ENCODE results near the gene CFLAR. TPM values are rescaled to one million over a fixed set of nuclear protein-coding genes. Genes with fewer than 3 reads are reported as not detected.

The CFLAR gene
- total RNA-seq, 4 donors from 2014 or later, result 157 to 526 (median 297) TPM

- Histone ChIP-seq H3K9me3 (no peaks in the 10 kb centered on the region), H3K27ac (peak overlapping the region; percentile 68 to 100 (median 72)), H3K27me3 (no peaks in the 10 kb centered on the region), H3K4me1 (peaks cover 12 to 72% (median 37%) of the 10 kb centered on the region in 4 donors), H3K4me3 (no peak overlapping the region), H3K36me3 (peaks cover 0 to 35% (median 0%) of the 10 kb centered on the region in 3 donors)
- no peak for TF ChIP-seq CTCF (IDR thresholded peaks at IDR 0.05)
- no peak for TF ChIP-seq POLR2A (IDR thresholded peaks at IDR 0.05)
- peak in 1 of 3 donors; percentile 46 for DNase-seq
These were observed 13.1 kb downstream of the CFLAR start for GRCh38 chr2:201128933-201129505.

- Histone ChIP-seq H3K27me3 (no peaks in the 10 kb centered on the region), H3K9me3 (no peaks in the 10 kb centered on the region), H3K4me1 (peaks cover 4 to 56% (median 31%) of the 10 kb centered on the region in 4 donors), H3K36me3 (peaks cover 0 to 51% (median 0%) of the 10 kb centered on the region in 3 donors), H3K4me3 (peak overlapping the region in 2 of 4 donors; percentile 9 to 14), H3K27ac (peak overlapping the region; percentile 64 to 100 (median 68))
- DNase-seq, result no peak
- peak in 1 of 2 donors; percentile 9 for TF ChIP-seq POLR2A (IDR thresholded peaks at IDR 0.05)
- no peak for TF ChIP-seq CTCF (IDR thresholded peaks at IDR 0.05)
These were observed 14.7 kb downstream of the CFLAR start for GRCh38 chr2:201130524-201131186.

GRCh38 chr2:201132518-201132917 lies 16.6 kb downstream of the CFLAR start:
- peaks cover 0 to 39% (median 20%) of the 10 kb centered on the region in 4 donors for H3K4me1 ChIP-seq
- H3K36me3 ChIP-seq, result peaks cover 0 to 70% (median 0%) of the 10 kb centered on the region in 3 donors

GRCh38 chr2:201135386-201135785 lies 19.4 kb downstream of the CFLAR start:
- peaks cover 0 to 16% (median 10%) of the 10 kb centered on the region in 4 donors for H3K4me1 ChIP-seq
- no peaks in the 10 kb centered on the region for H3K9me3 ChIP-seq
- H3K27me3 ChIP-seq, result no peaks in the 10 kb centered on the region
- DNase-seq, result peak in 1 of 3 donors; percentile 7
- TF ChIP-seq CTCF (IDR thresholded peaks at IDR 0.05), result no peak
- TF ChIP-seq POLR2A (IDR thresholded peaks at IDR 0.05), result no peak
- peaks cover 0 to 93% (median 0%) of the 10 kb centered on the region in 3 donors for H3K36me3 ChIP-seq
- H3K4me3 ChIP-seq, result no peak overlapping the region
- H3K27ac ChIP-seq, result peak overlapping the region in 1 of 4 donors; percentile 39

More at GRCh38 chr2:201132518-201132917, 16.6 kb downstream of the CFLAR start:
- Histone ChIP-seq H3K27me3 (no peaks in the 10 kb centered on the region), H3K9me3 (no peaks in the 10 kb centered on the region), H3K27ac (peak overlapping the region in 1 of 4 donors; percentile 68), H3K4me3 (no peak overlapping the region)
- no peak for TF ChIP-seq POLR2A (IDR thresholded peaks at IDR 0.05)
- no peak for TF ChIP-seq CTCF (IDR thresholded peaks at IDR 0.05)
- no peak for DNase-seq

GRCh38 chr2:201136889-201137321 lies 20.9 kb downstream of the CFLAR start:
- no peak for DNase-seq
- Histone ChIP-seq H3K4me3 (no peak overlapping the region), H3K9me3 (no peaks in the 10 kb centered on the region), H3K27ac (no peak overlapping the region), H3K36me3 (peaks cover 0 to 95% (median 0%) of the 10 kb centered on the region in 3 donors), H3K27me3 (no peaks in the 10 kb centered on the region), H3K4me1 (peaks cover 0 to 8% (median 2%) of the 10 kb centered on the region in 4 donors)
- no peak for TF ChIP-seq CTCF (IDR thresholded peaks at IDR 0.05)
- TF ChIP-seq POLR2A (IDR thresholded peaks at IDR 0.05), result no peak

All from Peyer's patch (tissue), 4 donors.